ENCODE results near the gene ELMO1. TPM values are rescaled to one million over a fixed set of nuclear protein-coding genes. Genes with fewer than 3 reads are reported as not detected.

The ELMO1 gene
- total and polyA plus RNA-seq, 2 of the 13 experiments (the other 11 are each of a cell fraction or from before 2014, with no cell fraction given), result 0.11 to 0.17 TPM

- H2AFZ ChIP-seq (ENCODE audit: low read length), result no peak overlapping the region
- WGBS (ENCODE audit: low lambda C conversion rate), result 31% methylated on average over 3 of the region's 3 CpGs
- DNase-seq (ENCODE audit: low spot score) (no peak), ATAC-seq (no peak), FAIRE-seq (no peak)
- no peaks in the 10 kb centered on the region for H3K79me2 ChIP-seq (ENCODE audit: insufficient read depth, low read length)
- H3K27me3 ChIP-seq (ENCODE audit: control insufficient read depth in 1 of 2, insufficient read depth in 2 of 2, low read length in 2 of 2), result 0 out of 5 replicates have a peak, but pooled peaks cover 0 to 11% of the 10 kb centered on the region in 2 experiments
- TF ChIP-seq MYC (CRISPR knock-in tag; IDR thresholded peaks at IDR 0.05; ENCODE audit: borderline replicate concordance), result no peak
- H3K4me3 ChIP-seq (replicated peaks in 1 of 3; ENCODE audit: insufficient read depth in 1 of 3, low read depth in 2 of 3, low read length in 3 of 3), result no peak overlapping the region
- intact Hi-C loops (cut with micrococcal nuclease; ENCODE audit: unreplicated experiment) (no loop called here), in situ Hi-C loops (cut with HindIII; ENCODE audit: extremely low pct_ligation_motif_present, low pct_unique_long_range_greater_than_20kb) (no loop called here)
- H3K4me2 ChIP-seq (ENCODE audit: low read depth, low read length), result no peak overlapping the region
- ChIA-PET POLR2A (no interaction called here), CTCF (ENCODE audit: low intra/inter-chr PET ratio, low total read pairs) (no interaction called here)
- H3K4me1 ChIP-seq (ENCODE audit: insufficient read depth, low read length), result no peaks in the 10 kb centered on the region
- no peaks in the 10 kb centered on the region for H4K20me1 ChIP-seq (ENCODE audit: insufficient read depth, low read length)
- no peak overlapping the region for H3K9ac ChIP-seq (ENCODE audit: insufficient read depth, low read depth, low read length)
- BruUV-seq (replicated peaks), result no TSS peak
- no peak overlapping the region for H3K27ac ChIP-seq (ENCODE audit: extremely low read length, insufficient read depth, low read length)
- no peaks in the 10 kb centered on the region for H3K36me3 ChIP-seq (replicated peaks in 1 of 2; ENCODE audit: control insufficient read depth in 1 of 2, insufficient read depth in 2 of 2, low read length in 2 of 2)
- no peaks in the 10 kb centered on the region for H3K9me3 ChIP-seq (ENCODE audit: low read length)
Measured at GRCh38 chr7:36923943-36924436, 524.7 kb downstream of the ELMO1 start.

- Histone ChIP-seq H3K4me3 (replicated peaks in 1 of 3; ENCODE audit: insufficient read depth in 1 of 3, low read depth in 2 of 3, low read length in 3 of 3) (no peak overlapping the region), H3K4me1 (ENCODE audit: insufficient read depth, low read length) (no peaks in the 10 kb centered on the region), H4K20me1 (ENCODE audit: insufficient read depth, low read length) (no peaks in the 10 kb centered on the region), H2AFZ (ENCODE audit: low read length) (no peak overlapping the region), H3K79me2 (ENCODE audit: insufficient read depth, low read length) (no peaks in the 10 kb centered on the region), H3K27ac (ENCODE audit: extremely low read length, insufficient read depth, low read length) (no peak overlapping the region), H3K9ac (ENCODE audit: insufficient read depth, low read depth, low read length) (no peak overlapping the region), H3K27me3 (ENCODE audit: control insufficient read depth in 1 of 2, insufficient read depth in 2 of 2, low read length in 2 of 2) (0 out of 5 replicates have a peak, but pooled peaks cover 0 to 11% of the 10 kb centered on the region in 2 experiments), H3K4me2 (ENCODE audit: low read depth, low read length) (no peak overlapping the region), H3K9me3 (ENCODE audit: low read length) (no peaks in the 10 kb centered on the region), H3K36me3 (replicated peaks in 1 of 2; ENCODE audit: control insufficient read depth in 1 of 2, insufficient read depth in 2 of 2, low read length in 2 of 2) (no peaks in the 10 kb centered on the region)
- FAIRE-seq (no peak), ATAC-seq (no peak), DNase-seq (ENCODE audit: low spot score) (no peak)
- TF ChIP-seq RXRB (CRISPR knock-in tag; IDR thresholded peaks at IDR 0.05; ENCODE audit: borderline replicate concordance) (no peak), ZNF614 (CRISPR knock-in tag; IDR thresholded peaks at IDR 0.05; ENCODE audit: borderline replicate concordance) (no peak), MAZ (IDR thresholded peaks at IDR 0.05; ENCODE audit: borderline replicate concordance, low read depth, low read length) (no peak), MAZ (CRISPR knock-in tag; IDR thresholded peaks at IDR 0.05; ENCODE audit: low read depth) (no peak), XBP1 (CRISPR knock-in tag; IDR thresholded peaks at IDR 0.05) (no peak), PHB2 (IDR thresholded peaks at IDR 0.05; ENCODE audit: partially characterized antibody) (no peak)
- intact Hi-C loops (cut with micrococcal nuclease; ENCODE audit: unreplicated experiment), result no loop called here
- ChIA-PET CTCF (ENCODE audit: low intra/inter-chr PET ratio, low total read pairs) (no interaction called here), POLR2A (no interaction called here)
- in situ Hi-C loops (cut with HindIII; ENCODE audit: extremely low pct_ligation_motif_present, low pct_unique_long_range_greater_than_20kb), result no loop called here
- BruUV-seq (replicated peaks), result no TSS peak
Measured at GRCh38 chr7:36923185-36923584, 525.5 kb downstream of the ELMO1 start.

Measured in HepG2 (cell line).